GM18507 (cell line): ENCODE data around the gene CAMTA1.

ENCODE experiments used
- DNase-seq: peaks from one replicate; pipeline ENCODE4 v3.0.0; 2011; ENCODE audit warnings: low read depth; ENCODE audit not compliant: insufficient read length; ENCODE audit errors: extremely low spot score
- FAIRE-seq: peaks from 2 replicates; lab custom pipeline; 2011; peaks lifted over from hg19 to GRCh38; lab: Jason Lieb, UNC

CAMTA1 gene

GRCh38 chr1:7633506-7634245, 848.4 kb downstream of the CAMTA1 start:
- FAIRE-seq, result no peak
- DNase-seq, result no peak

- DNase-seq, result no peak
- FAIRE-seq, result no peak
Observed at GRCh38 chr1:7634546-7635240, 849.4 kb downstream of the CAMTA1 start.

- DNase-seq (no peak), FAIRE-seq (no peak)
Observed at GRCh38 chr1:7636795-7637526, 851.7 kb downstream of the CAMTA1 start.

GRCh38 chr1:7638078-7638477, 852.8 kb downstream of the CAMTA1 start:
- DNase-seq (no peak), FAIRE-seq (no peak)

GRCh38 chr1:7639435-7640131, 854.3 kb downstream of the CAMTA1 start:
- no peak for FAIRE-seq
- no peak for DNase-seq

GRCh38 chr1:7640350-7640749, 855.1 kb downstream of the CAMTA1 start:
- no peak for FAIRE-seq
- DNase-seq, result no peak

GRCh38 chr1:7640920-7641585, 855.8 kb downstream of the CAMTA1 start:
- DNase-seq (no peak), FAIRE-seq (no peak)

GRCh38 chr1:7641587-7642417, 856.5 kb downstream of the CAMTA1 start:
- DNase-seq (no peak), FAIRE-seq (no peak)

GRCh38 chr1:7642418-7642704, 857.1 kb downstream of the CAMTA1 start:
- FAIRE-seq, result no peak

GRCh38 chr1:7642781-7643529, 857.7 kb downstream of the CAMTA1 start:
- FAIRE-seq (no peak), DNase-seq (no peak)

More at GRCh38 chr1:7642418-7642704, 857.1 kb downstream of the CAMTA1 start:
- DNase-seq, result no peak

GRCh38 chr1:7643530-7643929, 858.3 kb downstream of the CAMTA1 start:
- no peak for FAIRE-seq
- DNase-seq, result no peak

- DNase-seq (no peak), FAIRE-seq (no peak)
Observed at GRCh38 chr1:7644086-7644485, 858.8 kb downstream of the CAMTA1 start.

- no peak for DNase-seq
- no peak for FAIRE-seq
Observed at GRCh38 chr1:7644961-7645750, 859.9 kb downstream of the CAMTA1 start.

GRCh38 chr1:7645751-7646048, 860.4 kb downstream of the CAMTA1 start:
- DNase-seq (no peak), FAIRE-seq (no peak)

- no peak for FAIRE-seq
- DNase-seq, result no peak
Observed at GRCh38 chr1:7646164-7646563, 860.9 kb downstream of the CAMTA1 start.

GRCh38 chr1:7646981-7647901, 862.0 kb downstream of the CAMTA1 start:
- FAIRE-seq (peak; percentile 33), DNase-seq (peak; percentile 77)
